HG02763 (cell line): ENCODE data around the gene GLOD4.
"Not testable (repeated sequence)": the region's sequence is repeated elsewhere in the genome, so short reads cannot be mapped to it uniquely, and the experiment has no call there.

Source experiments
- ATAC-seq: cut with Tn5 transposase; IDR thresholded peaks from one replicate; pipeline ENCODE4 v1.9.1; 2021; ENCODE audit warnings: mild to moderate bottlenecking, moderate library complexity; ENCODE audit not compliant: unreplicated experiment

GLOD4 gene

GRCh38 chr17:778096-778495, 4.0 kb downstream of the GLOD4 start:
- ATAC-seq: no peak

DNA sequence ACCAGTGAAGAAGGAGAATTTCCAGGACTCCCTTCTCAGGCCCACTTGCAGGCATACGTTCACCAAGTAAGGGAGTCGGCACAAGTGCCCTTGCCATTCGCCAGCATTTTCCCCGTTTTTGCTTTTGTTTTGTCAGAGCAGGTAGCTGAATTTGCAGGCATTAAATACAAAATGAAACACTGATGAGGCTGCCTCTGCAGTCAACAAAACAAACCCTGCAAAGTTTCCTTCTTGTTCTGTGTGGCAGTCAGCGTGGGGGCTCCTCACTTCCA, 7.8 kb downstream of the GLOD4 start:
- ATAC-seq: no peak

GRCh38 chr17:773467-774312, 8.4 kb downstream of the GLOD4 start:
- no peak for ATAC-seq

GRCh38 chr17:773016-773415, 9.1 kb downstream of the GLOD4 start:
- ATAC-seq: no peak

DNA sequence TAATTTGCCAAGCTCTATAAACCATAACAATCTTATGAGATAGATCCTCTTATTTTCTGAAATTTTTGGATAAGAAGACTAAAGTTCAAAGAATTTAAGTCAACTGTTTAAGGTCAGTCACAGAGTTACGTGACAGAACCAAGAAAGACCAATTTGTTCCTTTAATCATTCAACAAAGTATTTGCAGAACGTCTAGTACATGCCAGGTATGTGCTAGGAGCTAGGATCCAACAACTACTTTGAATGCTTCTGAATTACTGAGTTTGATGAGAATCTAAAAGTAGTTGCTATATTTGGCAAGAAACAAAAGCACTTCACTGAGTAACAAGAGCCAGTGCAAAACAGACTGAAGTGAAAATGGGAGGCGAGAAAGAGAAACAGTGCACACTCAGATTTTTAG, 15.0 kb downstream of the GLOD4 start:
- no peak for ATAC-seq

GRCh38 chr17:760371-760770, 21.7 kb downstream of the GLOD4 start:
- ATAC-seq: no peak

DNA sequence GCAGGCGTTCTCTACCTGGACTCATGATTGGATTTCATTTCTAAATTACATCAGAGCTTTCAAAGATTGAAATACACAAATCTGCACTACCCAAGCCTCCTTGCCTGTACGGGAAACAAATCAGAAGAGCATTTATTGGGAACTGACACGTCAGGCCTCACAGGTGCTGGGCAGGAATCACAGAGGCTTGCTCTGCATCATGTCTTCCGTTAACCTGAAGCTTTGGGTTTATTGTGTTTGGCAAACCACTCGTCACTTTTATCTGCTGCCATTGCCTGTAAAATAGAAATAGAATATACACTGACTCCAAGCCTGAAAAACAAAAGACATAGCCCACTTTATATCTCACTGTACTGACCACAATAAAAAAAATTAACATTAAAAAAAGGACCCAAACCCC, 22.1 kb downstream of the GLOD4 start:
- no peak for ATAC-seq

DNA sequence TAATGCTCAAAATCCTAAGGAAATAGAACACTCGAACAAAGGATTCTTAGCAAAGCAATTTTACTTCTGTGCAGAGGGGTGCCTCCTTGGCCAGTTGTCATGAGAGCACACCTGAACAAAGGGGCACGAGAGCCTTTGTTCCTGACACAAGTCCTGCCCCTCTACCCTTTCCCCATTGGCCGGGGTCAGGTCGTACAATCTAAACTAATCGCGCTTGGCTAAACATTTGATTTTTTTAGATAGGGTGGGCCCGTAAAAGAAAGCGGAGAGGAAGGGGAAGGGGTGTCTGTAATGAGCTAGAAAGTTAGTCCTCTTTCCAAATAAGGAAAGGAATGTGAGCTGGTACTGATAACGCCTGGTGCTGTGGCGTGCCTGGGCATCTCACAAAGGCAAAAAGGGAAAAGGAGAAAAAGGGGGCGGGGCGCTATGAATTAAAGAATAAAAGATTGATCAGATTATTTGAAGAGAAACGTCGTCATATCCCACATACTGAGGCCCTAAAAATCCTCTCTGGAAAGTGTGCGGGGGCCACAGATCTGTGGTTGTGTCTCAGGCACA, 26.0 kb downstream of the GLOD4 start:
- not testable (repeated sequence) for ATAC-seq

DNA sequence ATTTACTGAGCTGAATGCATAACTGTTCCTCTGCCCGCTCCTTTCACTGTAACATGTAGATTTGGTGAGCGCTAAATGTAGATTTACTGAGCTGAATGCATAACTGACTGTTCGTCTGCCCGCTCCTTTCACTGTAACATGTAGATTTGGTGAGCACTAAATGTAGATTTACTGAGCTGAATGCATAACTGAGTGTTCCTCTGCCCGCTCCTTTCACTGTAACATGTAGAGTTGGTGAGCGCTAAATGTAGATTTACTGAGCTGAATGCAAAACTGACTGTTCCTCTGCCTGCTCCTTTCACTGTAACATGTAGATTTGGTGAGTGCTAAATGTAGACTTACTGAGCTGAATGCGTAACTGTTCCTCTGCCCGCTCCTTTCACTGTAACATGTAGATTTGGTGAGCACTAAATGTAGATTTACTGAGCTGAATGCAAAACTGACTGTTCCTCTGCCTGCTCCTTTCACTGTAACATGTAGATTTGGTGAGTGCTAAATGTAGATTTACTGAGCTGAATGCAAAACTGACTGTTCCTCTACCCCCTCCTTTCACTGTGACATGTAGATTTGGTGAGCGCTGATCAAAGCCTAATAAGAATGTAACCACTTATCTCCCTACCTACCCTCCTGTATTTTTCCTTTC, 26.6 kb downstream of the GLOD4 start:
- ATAC-seq: not testable (repeated sequence)

GRCh38 chr17:753418-753817, 28.7 kb downstream of the GLOD4 start:
- no peak for ATAC-seq

- no peak for ATAC-seq
These were observed 29.4 kb downstream of the GLOD4 start for GRCh38 chr17:752620-753219.

DNA sequence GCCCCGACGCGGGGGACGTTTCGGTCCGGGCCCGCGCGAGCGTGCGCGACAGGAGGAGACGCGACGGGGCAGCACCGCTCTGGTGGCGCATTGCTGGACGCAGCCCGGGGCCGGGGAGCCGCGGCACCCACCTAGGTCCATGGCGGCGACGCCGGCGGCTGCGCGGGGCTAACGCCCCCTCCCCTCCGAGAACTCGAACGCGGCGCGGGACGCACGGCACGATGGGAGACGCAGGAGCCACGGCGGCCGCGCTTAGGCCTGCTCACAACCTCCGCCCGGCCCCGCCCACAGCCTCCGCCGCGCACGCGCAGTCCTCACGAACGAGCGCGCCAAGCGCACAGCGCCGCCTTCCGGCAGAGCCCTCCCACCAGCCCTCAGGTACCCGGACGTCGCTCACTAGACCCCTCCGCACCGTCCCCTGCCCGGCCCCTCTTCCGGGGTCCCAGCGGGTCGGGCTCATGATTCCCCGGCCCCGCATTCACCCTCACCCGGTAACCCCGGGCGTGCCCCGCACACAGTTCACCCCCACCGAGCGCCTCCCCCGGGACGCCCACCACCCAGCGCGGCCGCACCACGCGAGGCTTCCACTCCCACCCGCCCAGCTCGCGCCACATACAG, 30.0 kb downstream of the GLOD4 start, which contains the start of gene GEMIN4:
TSS of gene GEMIN4 (minus strand) at position 263 of the 618 bp plus-strand sequence. CDS start at position 141, 122 bp downstream.
- peak; percentile 84 for ATAC-seq

DNA sequence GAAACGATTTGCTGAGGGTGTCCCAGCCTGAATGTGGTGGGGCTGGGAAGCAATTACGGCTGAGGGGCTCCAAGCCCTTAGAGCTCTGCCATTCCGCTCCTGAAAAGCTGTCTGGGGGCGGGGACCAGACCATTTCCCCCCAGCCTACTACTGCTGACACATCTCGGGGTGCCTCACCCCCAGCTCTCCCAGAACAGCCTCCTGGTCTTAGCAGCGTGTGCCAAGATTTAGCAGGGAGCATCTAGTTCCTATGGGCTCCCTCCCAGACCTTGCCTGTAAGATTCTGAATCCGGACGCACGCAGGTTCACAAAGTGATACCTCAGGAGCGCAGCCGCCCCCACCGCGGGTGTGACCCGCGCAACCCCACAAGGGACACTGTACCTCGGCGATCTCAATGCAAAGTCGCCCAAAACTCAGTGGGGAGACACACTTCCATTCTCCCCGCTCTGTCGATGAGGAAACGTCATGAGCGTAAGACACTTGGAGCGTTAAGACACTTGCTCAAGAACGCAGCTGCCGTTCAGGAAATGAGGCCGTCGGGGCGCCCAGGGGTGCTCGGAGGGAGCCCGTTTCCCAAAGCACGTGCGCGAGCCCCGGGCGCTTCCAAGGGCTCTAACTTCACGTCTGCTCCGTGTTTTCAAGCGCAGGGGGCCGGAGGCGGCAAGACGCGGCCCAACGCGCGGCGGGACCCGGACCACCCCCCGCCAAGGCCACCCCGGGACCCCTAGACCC, 30.6 kb downstream of the GLOD4 start:
- peak; percentile 25 for ATAC-seq

DNA sequence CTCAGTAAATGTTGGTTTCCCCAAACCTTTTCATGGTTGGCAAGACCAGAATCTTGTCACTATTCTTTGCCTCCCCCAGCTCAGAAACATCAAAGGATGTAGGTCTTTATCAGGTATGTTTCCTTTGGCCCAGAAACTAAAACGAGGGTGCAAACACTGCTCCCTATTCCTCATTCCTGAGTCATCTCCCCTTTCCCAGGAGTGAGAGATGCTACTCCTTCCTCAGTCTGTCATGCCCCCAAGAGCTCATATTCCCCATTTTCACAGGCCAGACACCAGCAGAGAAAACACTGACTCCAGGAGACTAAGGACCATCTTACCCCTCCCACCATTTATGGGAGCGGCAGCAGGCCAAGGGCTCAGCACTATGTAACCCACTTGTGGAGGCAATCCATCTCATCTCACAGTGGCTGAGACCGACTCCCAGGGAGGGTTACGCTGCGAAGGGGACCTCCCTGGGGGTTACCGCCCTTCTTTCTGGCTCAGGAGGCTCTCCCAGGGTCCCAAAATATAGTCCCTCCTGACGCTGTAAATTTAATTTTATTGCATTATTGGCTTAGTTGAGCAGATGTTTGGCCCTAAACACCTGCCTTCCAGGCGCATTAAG, 31.5 kb downstream of the GLOD4 start:
- no peak for ATAC-seq

GRCh38 chr17:749359-749758, 32.7 kb downstream of the GLOD4 start:
- ATAC-seq: not testable (repeated sequence)

DNA sequence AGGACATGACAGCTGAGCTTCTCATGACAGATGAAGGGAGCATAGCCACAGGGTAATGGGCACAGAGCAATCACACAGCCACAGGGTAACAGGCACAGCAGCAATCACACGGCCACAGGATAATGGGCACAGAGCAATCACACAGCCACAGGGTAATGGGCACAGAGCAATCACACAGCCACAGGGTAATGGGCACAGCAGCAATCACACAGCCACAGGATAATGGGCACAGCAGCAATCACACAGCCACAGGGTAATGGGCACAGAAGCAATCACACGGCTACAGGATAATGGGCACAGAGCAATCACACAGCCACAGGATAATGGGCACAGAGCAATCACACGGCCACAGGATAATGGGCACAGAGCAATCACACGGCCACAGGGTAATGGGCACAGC, 33.5 kb downstream of the GLOD4 start:
- not testable (repeated sequence) for ATAC-seq

DNA sequence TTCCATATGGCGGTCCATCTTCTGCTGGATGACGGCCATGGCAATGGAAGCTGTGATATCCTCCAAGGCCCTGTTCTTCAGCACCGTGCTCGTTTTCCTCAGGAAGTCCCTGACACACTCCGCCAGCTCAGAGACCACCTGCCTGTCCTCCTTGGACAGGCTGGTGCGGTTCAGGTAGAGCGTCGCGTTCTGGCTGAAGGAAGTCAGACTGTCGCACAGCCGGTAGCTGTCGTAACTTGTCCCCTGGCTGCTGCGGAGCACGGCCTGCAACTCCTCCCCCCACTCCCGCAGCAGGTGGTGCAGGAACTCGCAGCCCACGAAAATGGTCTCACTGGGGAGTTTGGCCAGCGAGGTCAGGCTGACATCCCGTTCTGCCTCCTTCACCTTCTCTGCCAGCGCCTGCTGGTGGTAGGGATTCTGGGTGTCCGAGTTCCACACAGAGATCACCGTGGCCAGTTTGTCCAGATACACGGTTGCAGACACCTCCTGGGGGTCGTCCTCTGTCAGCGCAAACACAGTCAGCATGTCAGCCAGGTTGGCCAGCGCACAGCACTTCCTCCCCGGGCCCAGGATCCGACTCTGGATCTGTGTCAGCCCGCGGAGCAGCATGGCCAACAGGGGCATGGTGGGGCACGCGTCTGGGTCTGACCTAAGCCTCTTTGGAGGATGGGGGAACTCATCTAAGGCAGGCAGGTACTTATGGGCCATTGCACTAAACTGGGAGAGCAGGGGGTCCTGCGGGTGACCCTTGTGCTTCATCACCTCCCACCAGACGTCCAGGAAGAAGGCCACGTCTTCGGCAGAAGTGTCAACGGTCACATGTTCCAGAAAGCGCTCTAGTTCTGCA, 35.1 kb downstream of the GLOD4 start:
- no peak for ATAC-seq

DNA sequence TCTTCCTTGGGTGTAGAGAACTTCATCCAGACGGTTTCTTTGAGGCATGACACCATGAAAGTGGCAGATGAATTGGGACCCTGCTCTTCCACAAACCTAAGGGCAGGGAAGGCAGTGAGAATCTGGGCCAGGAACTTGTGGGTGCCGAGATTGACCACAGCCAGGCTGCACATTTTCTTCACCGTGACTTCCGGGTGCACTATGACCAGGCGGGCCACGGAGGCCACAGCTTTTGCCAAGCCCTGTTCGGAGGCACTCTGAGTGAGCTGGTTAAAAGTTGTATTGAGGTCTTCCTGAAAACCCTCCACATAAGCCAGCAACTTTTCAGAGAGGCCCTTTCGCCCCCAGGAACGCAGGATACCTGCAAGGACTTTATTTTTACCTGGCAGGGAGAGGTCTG, 35.9 kb downstream of the GLOD4 start:
- no peak for ATAC-seq

GRCh38 chr17:745406-745805, 36.7 kb downstream of the GLOD4 start:
- no peak for ATAC-seq
